Measurements from ENCODE around the gene EPN3. TPM values are rescaled to one million over a fixed set of nuclear protein-coding genes. Genes with fewer than 3 reads are reported as not detected.

EPN3 gene
- total and polyA plus RNA-seq, 11 donors, result 8.9 to 29.5 (median 12.6) TPM

DNA sequence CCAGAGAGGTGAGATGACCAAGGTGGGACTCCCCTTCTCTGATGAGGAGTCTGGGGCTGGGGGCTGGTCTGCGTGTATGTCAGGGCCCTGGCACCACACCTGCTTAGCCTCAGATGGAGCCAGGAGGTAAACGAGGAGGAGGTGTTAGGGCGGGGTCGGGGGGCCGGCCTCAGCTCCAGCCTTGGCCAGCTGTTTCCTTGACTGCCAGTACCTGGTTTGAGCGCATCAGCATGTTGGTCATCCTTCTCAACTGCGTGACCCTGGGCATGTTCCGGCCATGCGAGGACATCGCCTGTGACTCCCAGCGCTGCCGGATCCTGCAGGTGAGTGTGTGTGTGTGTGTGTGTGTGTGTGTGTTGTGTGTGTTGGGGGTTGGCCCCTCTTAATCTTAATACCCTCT lies 36.1 kb downstream of the EPN3 start:
- Histone ChIP-seq H3K36me3 (no peaks in the 10 kb centered on the region), H3K27me3 (peaks cover 0 to 25% (median 8%) of the 10 kb centered on the region in 9 donors), H3K4me3 (no peak overlapping the region), H3K9me3 (no peaks in the 10 kb centered on the region), H3K4me1 (peaks cover 0 to 16% (median 0%) of the 10 kb centered on the region in 12 donors), H3K27ac (no peak overlapping the region)
- intact Hi-C loops (cut with DNase I), result no loop called here
- ATAC-seq (no peak), DNase-seq (no peak)
- TF ChIP-seq, protein P1, sequence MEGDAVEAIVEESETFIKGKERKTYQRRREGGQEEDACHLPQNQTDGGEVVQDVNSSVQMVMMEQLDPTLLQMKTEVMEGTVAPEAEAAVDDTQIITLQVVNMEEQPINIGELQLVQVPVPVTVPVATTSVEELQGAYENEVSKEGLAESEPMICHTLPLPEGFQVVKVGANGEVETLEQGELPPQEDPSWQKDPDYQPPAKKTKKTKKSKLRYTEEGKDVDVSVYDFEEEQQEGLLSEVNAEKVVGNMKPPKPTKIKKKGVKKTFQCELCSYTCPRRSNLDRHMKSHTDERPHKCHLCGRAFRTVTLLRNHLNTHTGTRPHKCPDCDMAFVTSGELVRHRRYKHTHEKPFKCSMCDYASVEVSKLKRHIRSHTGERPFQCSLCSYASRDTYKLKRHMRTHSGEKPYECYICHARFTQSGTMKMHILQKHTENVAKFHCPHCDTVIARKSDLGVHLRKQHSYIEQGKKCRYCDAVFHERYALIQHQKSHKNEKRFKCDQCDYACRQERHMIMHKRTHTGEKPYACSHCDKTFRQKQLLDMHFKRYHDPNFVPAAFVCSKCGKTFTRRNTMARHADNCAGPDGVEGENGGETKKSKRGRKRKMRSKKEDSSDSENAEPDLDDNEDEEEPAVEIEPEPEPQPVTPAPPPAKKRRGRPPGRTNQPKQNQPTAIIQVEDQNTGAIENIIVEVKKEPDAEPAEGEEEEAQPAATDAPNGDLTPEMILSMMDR (IDR thresholded peaks at IDR 0.05), result no peak
- no peak for TF ChIP-seq POLR2A (IDR thresholded peaks at IDR 0.05)
- 90 to 97% (median 93%) methylated on average over 8 to 12 of the region's 12 CpGs for WGBS, 4 donors

DNA sequence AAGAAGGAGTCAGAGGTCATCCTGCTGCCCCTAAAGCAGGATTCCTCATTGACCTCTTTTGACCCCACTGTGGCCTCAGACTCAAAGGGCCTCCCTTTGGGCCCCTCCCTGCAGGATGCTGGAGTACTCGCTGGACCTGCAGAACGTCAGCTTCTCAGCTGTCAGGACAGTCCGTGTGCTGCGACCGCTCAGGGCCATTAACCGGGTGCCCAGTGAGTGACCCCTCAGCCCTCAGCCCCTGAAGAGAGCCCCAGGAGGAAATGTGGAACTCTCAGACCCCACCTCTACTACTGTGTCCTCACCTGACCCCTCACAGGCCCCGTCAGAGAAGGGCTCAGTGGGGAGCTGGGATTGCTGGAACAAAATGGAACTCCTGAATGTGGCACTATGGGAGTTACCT lies 37.1 kb downstream of the EPN3 start:
- TF ChIP-seq, protein P1 (IDR thresholded peaks at IDR 0.05), result no peak
- no peak for TF ChIP-seq POLR2A (IDR thresholded peaks at IDR 0.05)
- Histone ChIP-seq H3K4me3 (no peak overlapping the region), H3K9me3 (no peaks in the 10 kb centered on the region), H3K4me1 (peaks cover 0 to 10% (median 0%) of the 10 kb centered on the region in 12 donors), H3K27me3 (peaks cover 0 to 21% (median 6%) of the 10 kb centered on the region in 9 donors), H3K36me3 (no peaks in the 10 kb centered on the region), H3K27ac (no peak overlapping the region)
- 67 to 88% (median 74%) methylated on average over 6 to 7 of the region's 7 CpGs for WGBS, 4 donors
- intact Hi-C loops (cut with DNase I), result no loop called here
- DNase-seq (no peak), ATAC-seq (no peak)

DNA sequence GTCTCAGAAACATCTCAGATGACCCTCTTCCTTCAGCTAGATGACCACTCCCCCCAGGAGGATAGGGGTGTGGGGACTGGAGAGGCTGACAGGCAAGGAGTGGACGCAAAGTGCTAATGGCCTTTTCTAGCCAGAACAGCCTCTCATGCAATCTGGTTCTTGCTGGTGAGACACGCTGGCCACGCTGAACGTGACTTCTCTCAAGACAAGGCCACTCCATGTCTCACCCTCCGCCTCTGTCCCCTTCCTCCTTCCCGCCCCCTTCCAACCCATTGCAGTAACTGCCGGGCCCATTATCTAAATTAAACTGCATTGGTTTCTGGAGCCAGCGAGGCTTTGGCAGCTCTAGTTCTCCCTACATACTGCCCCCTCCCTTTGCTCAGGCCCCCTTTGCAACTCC lies 37.5 kb downstream of the EPN3 start:
- DNase-seq, result no peak
- TF ChIP-seq POLR2A (IDR thresholded peaks at IDR 0.05), result no peak
- TF ChIP-seq, protein P1 (IDR thresholded peaks at IDR 0.05), result no peak
- WGBS, 4 donors, result 86 to 89% (median 87%) methylated on average over 8 of the region's 8 CpGs

DNA sequence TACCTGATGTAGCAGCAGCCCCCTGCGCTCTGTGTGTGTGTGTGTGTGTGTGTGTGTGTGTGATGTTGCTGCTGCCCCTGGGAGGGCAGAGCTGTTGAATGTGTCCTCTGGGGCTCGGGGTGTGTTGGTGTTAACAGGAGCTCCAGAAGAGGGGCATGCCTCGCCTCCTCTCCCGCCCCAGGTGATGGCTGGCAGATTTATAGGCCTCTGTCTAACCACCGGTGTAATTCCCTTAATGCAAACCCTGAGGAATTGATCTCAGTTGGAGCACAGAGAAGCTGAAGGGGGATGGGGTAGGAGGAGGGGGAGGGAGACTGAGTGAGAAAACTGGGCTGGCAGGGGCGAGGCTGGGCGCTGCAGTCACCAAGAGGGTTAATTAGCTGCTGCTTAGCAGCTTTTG lies 38.0 kb downstream of the EPN3 start:
- ATAC-seq (no peak), DNase-seq (no peak)
- TF ChIP-seq POLR2A (IDR thresholded peaks at IDR 0.05), result no peak
- TF ChIP-seq, protein P1 (IDR thresholded peaks at IDR 0.05), result no peak
- Histone ChIP-seq H3K27ac (no peak overlapping the region), H3K4me3 (no peak overlapping the region), H3K36me3 (no peaks in the 10 kb centered on the region), H3K27me3 (peaks cover 0 to 13% (median 2%) of the 10 kb centered on the region in 9 donors), H3K9me3 (no peaks in the 10 kb centered on the region), H3K4me1 (peaks cover 0 to 1% (median 0%) of the 10 kb centered on the region in 12 donors)
- intact Hi-C loops (cut with DNase I), result no loop called here
- 82 to 87% (median 86%) methylated on average over 6 to 7 of the region's 7 CpGs for WGBS, 4 donors

More for the DNA sequence above, 37.5 kb downstream of the EPN3 start:
- Histone ChIP-seq H3K4me3 (no peak overlapping the region), H3K4me1 (peaks cover 0 to 6% (median 0%) of the 10 kb centered on the region in 12 donors), H3K27me3 (peaks cover 0 to 18% (median 5%) of the 10 kb centered on the region in 9 donors), H3K9me3 (no peaks in the 10 kb centered on the region), H3K27ac (no peak overlapping the region), H3K36me3 (no peaks in the 10 kb centered on the region)
- ATAC-seq, result no peak
- intact Hi-C loops (cut with DNase I), result no loop called here

Measured in heart left ventricle (tissue), 16 donors.